Colonic mucosa (tissue), 4 donors: ENCODE measurements around the gene BRD3. TPM values are rescaled to one million over a fixed set of nuclear protein-coding genes. Genes with fewer than 3 reads are reported as not detected.

Experiments used
- DNase-seq: peaks from one replicate; pipeline ENCODE4 v3.0.0-alpha.2; 2020
- H3K27ac ChIP-seq: fragments of 200-600 bp; one replicate; pipeline ENCODE4 v1.8.0; 2021
- H3K27me3 ChIP-seq: fragments of 200-600 bp; one replicate; pipeline ENCODE4 v1.8.0; 2021
- H3K36me3 ChIP-seq: fragments of 200-600 bp; one replicate; pipeline ENCODE4 v1.8.0; 2021
- H3K4me1 ChIP-seq: fragments of 200-600 bp; one replicate; pipeline ENCODE4 v1.8.0; 2021; ENCODE audit warnings: mild to moderate bottlenecking
- H3K4me3 ChIP-seq: fragments of 200-600 bp; one replicate; pipeline ENCODE4 v1.8.0; 2021
- H3K9ac ChIP-seq, 2 donors: one replicate each; pipeline ENCODE4 v1.7.0; 2013; ENCODE audit warnings: control low read depth in 2 of 2, low read depth in 2 of 2, low read length in 2 of 2
- H3K9me3 ChIP-seq: fragments of 200-600 bp; one replicate; pipeline ENCODE4 v1.8.0; 2021
- CTCF ChIP-seq: fragments of 200-600 bp; IDR thresholded peaks from one replicate; pipeline ENCODE4 v1.8.0; 2022; ENCODE audit warnings: antibody characterized with exemption, mild to moderate bottlenecking
- intact Hi-C: fragments of 100-400 bp; cut with DNase I; formaldehyde crosslinking; loops from one replicate; pipeline ENCODE4 v1.14.1; 2022
- total RNA-seq, 2 donors: library from RNA; stranded (reverse); fragmentation: NEBNext Ultra II Directional in 1 of 2; extraction: Animal tissue kit (Norgen Biotek cat#: 25700) in 1 of 2; gene quantifications; one replicate each; pipeline ENCODE4 v1.2.1, GENCODE V29; 2021
- donor health status: healthy.
- donor health status: DM: no; HTN: no; CAD: no.
- donor health status: DM: no; HTN: no; CAD: no.

The BRD3 gene
- total RNA-seq, 2 donors from 2014 or later: 26.8 to 50.9 TPM

- H3K4me3 ChIP-seq: no peak overlapping the region
- H3K4me1 ChIP-seq: peaks cover 15% of the 10 kb centered on the region
- no peak overlapping the region for H3K27ac ChIP-seq
- H3K36me3 ChIP-seq: no peaks in the 10 kb centered on the region
- intact Hi-C loops: no loop called here
- no peaks in the 10 kb centered on the region for H3K27me3 ChIP-seq
- no peak for TF ChIP-seq CTCF
- no peak overlapping the region for H3K9ac ChIP-seq
- DNase-seq: peak; percentile 65
- no peaks in the 10 kb centered on the region for H3K9me3 ChIP-seq
These were observed 11.8 kb downstream of the BRD3 start for GRCh38 chr9:134055981-134056461.

- Histone ChIP-seq H3K36me3 (no peaks in the 10 kb centered on the region), H3K27ac (no peak overlapping the region), H3K9ac (peak overlapping the region in 1 of 2 donors; percentile 38), H3K9me3 (no peaks in the 10 kb centered on the region), H3K4me1 (peaks cover 15% of the 10 kb centered on the region), H3K4me3 (no peak overlapping the region), H3K27me3 (no peaks in the 10 kb centered on the region)
- TF ChIP-seq CTCF: no peak
- intact Hi-C loops: no loop called here
- DNase-seq: no peak
These were observed 12.7 kb downstream of the BRD3 start for GRCh38 chr9:134054891-134055811.

GRCh38 chr9:134053941-134054761, 13.7 kb downstream of the BRD3 start:
- no peaks in the 10 kb centered on the region for H3K9me3 ChIP-seq
- no peak for TF ChIP-seq CTCF
- no peak overlapping the region for H3K9ac ChIP-seq
- DNase-seq: no peak
- no peak overlapping the region for H3K27ac ChIP-seq
- H3K27me3 ChIP-seq: no peaks in the 10 kb centered on the region
- no peak overlapping the region for H3K4me3 ChIP-seq
- intact Hi-C loops: no loop called here
- no peaks in the 10 kb centered on the region for H3K36me3 ChIP-seq
- H3K4me1 ChIP-seq: peaks cover 15% of the 10 kb centered on the region

- H3K27ac ChIP-seq: no peak overlapping the region
- TF ChIP-seq CTCF: no peak
- H3K4me1 ChIP-seq: peaks cover 15% of the 10 kb centered on the region
- H3K36me3 ChIP-seq: peaks cover 3% of the 10 kb centered on the region
- DNase-seq: no peak
- H3K9ac ChIP-seq: no peak overlapping the region
- intact Hi-C loops: no loop called here
- no peak overlapping the region for H3K4me3 ChIP-seq
- no peaks in the 10 kb centered on the region for H3K9me3 ChIP-seq
- H3K27me3 ChIP-seq: no peaks in the 10 kb centered on the region
These were observed 14.4 kb downstream of the BRD3 start for GRCh38 chr9:134053401-134053871.

GRCh38 chr9:134052941-134053340, 14.9 kb downstream of the BRD3 start:
- no peaks in the 10 kb centered on the region for H3K9me3 ChIP-seq
- no peak for DNase-seq
- peaks cover 15% of the 10 kb centered on the region for H3K4me1 ChIP-seq
- no peak overlapping the region for H3K27ac ChIP-seq
- no peak for TF ChIP-seq CTCF
- no peak overlapping the region for H3K4me3 ChIP-seq
- no peak overlapping the region for H3K9ac ChIP-seq
- H3K27me3 ChIP-seq: no peaks in the 10 kb centered on the region
- peaks cover 8% of the 10 kb centered on the region for H3K36me3 ChIP-seq
- intact Hi-C loops: no loop called here
